ENCODE data around the gene PLEKHH1.

GRCh38 chr14:67638642-67639041 is 105.6 kb downstream of the PLEKHH1 start:
- TF ChIP-seq GATA3 (IDR thresholded peaks at IDR 0.05; ENCODE audit: low read depth, low read length), result no peak
- no peak for TF ChIP-seq GATA2 (IDR thresholded peaks at IDR 0.05; ENCODE audit: low read depth, low read length)
